Endothelial cell (in vitro differentiated cells): Measurements from ENCODE around the gene TBL2. TPM values are rescaled to one million over a fixed set of nuclear protein-coding genes. Genes with fewer than 3 reads are reported as not detected.
A peak's percentile ranks its signal among the peaks of the same experiment; 100 is the strongest.
"Not testable (repeated sequence)": the region's sequence is repeated elsewhere in the genome, so short reads cannot be mapped to it uniquely, and the experiment has no call there.

Source experiments
- DNase-seq: peaks from one replicate; pipeline ENCODE4 v3.0.0; 2021; ENCODE audit warnings: low spot score
- H3K27ac Mint-ChIP-seq: one replicate; pipeline ENCODE4 v1.8.0; 2021; ENCODE audit warnings: mixed read lengths, inconsistent platforms; ENCODE audit not compliant: unreplicated experiment
- H3K27me3 Mint-ChIP-seq: one replicate; pipeline ENCODE4 v1.8.0; 2021; ENCODE audit warnings: mild to moderate bottlenecking, moderate library complexity, mixed read lengths, inconsistent platforms; ENCODE audit not compliant: unreplicated experiment
- H3K36me3 Mint-ChIP-seq: one replicate; pipeline ENCODE4 v1.8.0; 2021; ENCODE audit warnings: mild to moderate bottlenecking, low read depth, mixed read lengths, inconsistent platforms; ENCODE audit not compliant: unreplicated experiment
- H3K4me1 Mint-ChIP-seq: one replicate; pipeline ENCODE4 v1.8.0; 2021; ENCODE audit warnings: mild to moderate bottlenecking, mixed read lengths, inconsistent platforms; ENCODE audit not compliant: unreplicated experiment
- H3K4me3 Mint-ChIP-seq: one replicate; pipeline ENCODE4 v1.8.0; 2021; ENCODE audit warnings: mild to moderate bottlenecking, mixed read lengths, inconsistent platforms; ENCODE audit not compliant: unreplicated experiment
- H3K9me3 Mint-ChIP-seq: one replicate; pipeline ENCODE4 v1.8.0; 2021; ENCODE audit warnings: mixed read lengths, inconsistent platforms; ENCODE audit not compliant: unreplicated experiment
- total RNA-seq: library from RNA; stranded (reverse); fragmentation: NEBNext Ultra II Directional; extraction: Animal tissue kit (Norgen Biotek cat#: 25700); gene quantifications from one replicate; pipeline ENCODE4 v1.2.1, GENCODE V29; 2021; ENCODE audit not compliant: unreplicated experiment
- TF ChIP-seq, protein P1 (sequence below): fragments of 200-600 bp; sonication (generic); IDR thresholded peaks from one replicate; pipeline ENCODE4 v1.5.0; 2021; ENCODE audit warnings: antibody characterized with exemption; ENCODE audit not compliant: unreplicated experiment

Gene TBL2
- total RNA-seq, 1 donor from 2014 or later, result 22.4 TPM

DNA sequence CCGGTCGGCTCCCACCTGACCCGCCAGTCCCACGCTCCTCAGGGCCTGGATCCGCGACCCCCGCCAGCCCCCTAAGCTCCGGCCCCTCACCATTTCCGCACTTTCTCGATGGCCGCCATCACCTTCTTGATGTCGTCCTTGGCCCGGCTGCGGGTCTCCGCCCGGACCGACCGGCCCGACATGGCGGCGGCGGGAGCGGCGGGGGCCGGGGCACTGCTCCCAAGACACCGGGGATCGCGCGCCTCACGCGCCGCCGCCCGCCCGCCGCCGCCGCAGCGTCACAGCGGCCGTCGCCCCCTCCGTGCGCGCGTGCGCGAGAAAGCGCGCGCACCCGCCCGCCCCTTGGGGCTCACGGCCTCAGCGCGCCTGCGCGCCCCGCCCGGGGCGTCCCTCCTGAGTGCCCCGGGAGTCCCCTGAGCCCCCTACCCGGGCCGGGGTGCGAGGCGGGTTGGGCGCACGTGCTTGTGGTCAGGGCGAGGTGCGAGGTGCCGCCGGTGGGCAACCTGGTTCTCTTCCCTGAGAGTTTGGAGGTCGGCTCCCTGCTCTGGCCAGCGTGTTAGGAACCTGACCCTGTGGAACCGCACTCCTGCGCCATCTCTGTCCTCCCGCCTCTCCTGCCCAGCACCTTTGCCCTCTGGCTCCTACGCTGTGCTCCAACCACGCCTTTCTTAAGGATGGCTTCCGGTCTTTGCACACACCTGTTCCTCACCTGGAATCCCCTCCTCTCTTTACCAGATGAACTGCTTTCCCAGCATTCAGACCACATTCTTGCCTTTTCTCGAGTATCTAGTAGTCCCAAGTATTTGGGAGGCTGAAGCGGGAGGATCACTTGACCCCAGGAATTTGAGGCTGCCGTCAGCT lies 20.8 kb downstream of the TBL2 start, which contains the start of gene BCL7B:
BCL7B (minus strand) TSS at position 294 of the 861 bp plus-strand sequence; CDS start at position 182, 112 bp downstream.
- peaks cover 6% of the 10 kb centered on the region for H3K36me3 Mint-ChIP-seq
- peak within 1 kb of the TSS; percentile 93 for H3K4me3 Mint-ChIP-seq
- H3K4me1 Mint-ChIP-seq, result peaks cover 16% of the 10 kb centered on the region
- H3K27me3 Mint-ChIP-seq, result peaks cover 22% of the 10 kb centered on the region
- peak; percentile 73 for DNase-seq
- no peaks in the 10 kb centered on the region for H3K9me3 Mint-ChIP-seq
- H3K27ac Mint-ChIP-seq, result peak within 1 kb of the TSS; percentile 91
- TF ChIP-seq, protein P1, sequence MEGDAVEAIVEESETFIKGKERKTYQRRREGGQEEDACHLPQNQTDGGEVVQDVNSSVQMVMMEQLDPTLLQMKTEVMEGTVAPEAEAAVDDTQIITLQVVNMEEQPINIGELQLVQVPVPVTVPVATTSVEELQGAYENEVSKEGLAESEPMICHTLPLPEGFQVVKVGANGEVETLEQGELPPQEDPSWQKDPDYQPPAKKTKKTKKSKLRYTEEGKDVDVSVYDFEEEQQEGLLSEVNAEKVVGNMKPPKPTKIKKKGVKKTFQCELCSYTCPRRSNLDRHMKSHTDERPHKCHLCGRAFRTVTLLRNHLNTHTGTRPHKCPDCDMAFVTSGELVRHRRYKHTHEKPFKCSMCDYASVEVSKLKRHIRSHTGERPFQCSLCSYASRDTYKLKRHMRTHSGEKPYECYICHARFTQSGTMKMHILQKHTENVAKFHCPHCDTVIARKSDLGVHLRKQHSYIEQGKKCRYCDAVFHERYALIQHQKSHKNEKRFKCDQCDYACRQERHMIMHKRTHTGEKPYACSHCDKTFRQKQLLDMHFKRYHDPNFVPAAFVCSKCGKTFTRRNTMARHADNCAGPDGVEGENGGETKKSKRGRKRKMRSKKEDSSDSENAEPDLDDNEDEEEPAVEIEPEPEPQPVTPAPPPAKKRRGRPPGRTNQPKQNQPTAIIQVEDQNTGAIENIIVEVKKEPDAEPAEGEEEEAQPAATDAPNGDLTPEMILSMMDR, result no peak

DNA sequence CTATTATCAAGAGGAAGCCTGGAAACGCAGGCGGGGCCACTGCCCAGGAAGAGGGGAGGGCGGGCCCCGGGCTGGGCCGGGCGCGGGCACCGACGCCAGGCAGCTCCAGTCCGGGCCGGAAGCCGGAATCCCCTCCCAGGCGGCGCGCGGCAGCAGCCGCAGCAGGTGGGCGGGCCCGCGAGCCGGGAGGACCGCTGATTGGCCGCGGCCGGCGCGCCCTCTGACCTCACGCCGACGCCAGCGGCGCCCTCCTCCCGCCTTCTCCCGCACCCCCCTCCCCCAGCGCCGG lies 21.3 kb downstream of the TBL2 start:
- TF ChIP-seq, protein P1, result no peak
- H3K36me3 Mint-ChIP-seq, result peaks cover 8% of the 10 kb centered on the region
- H3K27me3 Mint-ChIP-seq, result peaks cover 22% of the 10 kb centered on the region

DNA sequence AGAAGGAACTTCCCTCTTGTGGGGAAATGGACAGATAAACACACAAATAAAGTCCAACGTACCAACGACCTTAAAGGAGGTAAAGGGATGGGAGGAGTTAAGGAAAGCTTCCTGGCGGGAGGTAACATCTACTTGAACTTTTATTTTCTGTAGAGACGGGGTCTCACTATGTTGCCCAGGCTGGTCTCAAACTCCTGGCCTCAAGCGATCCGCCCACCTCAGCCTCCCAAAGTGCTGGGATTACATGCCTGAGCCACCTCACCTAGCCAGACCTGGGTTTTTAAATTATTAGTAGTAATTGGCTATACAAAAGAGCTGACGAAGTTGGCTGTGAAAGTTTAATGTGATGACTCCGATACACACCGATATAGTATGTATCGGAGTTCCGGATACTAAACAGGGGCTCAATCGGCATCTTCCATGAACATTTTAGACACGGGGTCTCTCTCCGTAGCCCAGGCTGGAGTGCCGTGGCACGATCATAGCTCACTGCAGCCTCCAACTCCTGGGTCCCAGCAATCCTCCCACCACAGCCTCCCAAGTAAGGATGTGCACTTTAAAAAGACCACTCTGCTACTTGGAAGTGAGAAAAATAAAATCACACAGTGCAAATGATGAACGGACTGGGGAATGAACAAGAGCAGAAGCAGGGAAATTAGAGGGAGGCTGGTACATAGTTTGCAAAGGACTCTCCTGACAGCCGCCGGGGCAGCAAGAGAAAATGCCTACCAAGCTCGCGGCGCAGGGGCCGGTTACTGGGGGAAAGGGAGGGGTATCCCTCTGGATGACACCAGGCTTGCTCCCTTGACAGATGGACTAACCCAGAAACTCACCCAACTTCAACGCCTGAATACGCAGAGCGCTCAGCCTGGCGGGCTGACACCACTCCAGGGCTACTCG lies 21.9 kb downstream of the TBL2 start:
- Mint-ChIP-seq H3K27ac (peak overlapping the region; percentile 87), H3K9me3 (no peaks in the 10 kb centered on the region), H3K4me3 (peak overlapping the region; percentile 93), H3K27me3 (peaks cover 19% of the 10 kb centered on the region), H3K4me1 (peaks cover 16% of the 10 kb centered on the region), H3K36me3 (peaks cover 10% of the 10 kb centered on the region)
- TF ChIP-seq, protein P1, result no peak
- no peak for DNase-seq

More for the DNA sequence above, 21.3 kb downstream of the TBL2 start:
- Mint-ChIP-seq H3K9me3 (no peaks in the 10 kb centered on the region), H3K4me1 (peaks cover 16% of the 10 kb centered on the region), H3K4me3 (peak overlapping the region; percentile 93), H3K27ac (peak overlapping the region; percentile 57)
- DNase-seq, result peak; percentile 96

DNA sequence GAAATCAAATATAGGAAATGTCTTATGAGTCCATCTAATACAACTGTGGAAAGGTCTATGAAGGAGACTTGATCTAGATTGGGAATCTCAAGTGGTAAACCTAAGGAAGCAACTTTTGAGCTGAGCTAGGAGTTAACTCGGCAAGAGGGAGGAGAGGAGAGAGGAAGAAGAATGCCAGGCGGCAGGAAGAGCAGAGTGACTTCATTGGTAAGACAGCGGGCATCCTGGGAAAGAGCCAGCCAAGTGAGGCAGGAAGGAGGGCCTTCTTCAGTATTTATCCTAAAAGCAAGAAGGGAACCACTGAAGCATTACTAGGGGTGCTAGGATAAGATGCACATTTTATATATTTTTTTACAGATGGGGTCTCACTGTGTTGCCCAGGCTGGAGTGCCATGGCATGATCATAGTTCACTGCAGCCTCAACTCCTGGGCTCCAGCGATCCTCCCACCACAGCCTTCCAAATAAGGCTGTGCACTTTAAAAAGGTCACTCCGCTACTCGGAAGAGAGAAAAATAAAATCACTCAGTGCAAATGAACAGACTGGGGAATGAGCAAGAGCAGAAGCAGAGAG lies 22.9 kb downstream of the TBL2 start:
- TF ChIP-seq, protein P1, result no peak
- Mint-ChIP-seq H3K4me1 (peaks cover 16% of the 10 kb centered on the region), H3K4me3 (peak overlapping the region; percentile 93), H3K27ac (peak overlapping the region; percentile 65), H3K27me3 (peaks cover 17% of the 10 kb centered on the region), H3K9me3 (no peaks in the 10 kb centered on the region), H3K36me3 (peaks cover 14% of the 10 kb centered on the region)
- no peak for DNase-seq

DNA sequence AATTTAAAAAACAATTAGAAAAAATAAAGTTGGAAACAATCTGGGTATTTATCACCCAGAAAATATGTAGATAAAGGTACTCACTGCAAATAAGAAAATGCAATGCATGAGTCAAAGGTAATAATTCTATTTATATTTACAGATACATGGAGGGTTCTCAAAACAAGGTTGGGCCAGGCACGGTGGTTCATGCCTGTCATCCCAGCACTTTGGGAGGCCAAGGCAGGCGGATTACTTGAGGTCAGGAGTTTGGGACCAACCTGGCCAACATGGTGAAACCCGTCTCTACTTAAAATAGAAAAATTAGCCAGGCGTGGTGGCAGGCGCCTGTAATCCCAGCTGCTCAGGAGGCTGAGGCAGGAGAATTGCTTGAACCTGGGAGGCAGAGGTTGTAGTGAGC lies 28.3 kb downstream of the TBL2 start:
- not testable (repeated sequence) for H3K4me3 Mint-ChIP-seq, H3K27me3 Mint-ChIP-seq, H3K27ac Mint-ChIP-seq, DNase-seq, H3K9me3 Mint-ChIP-seq, H3K4me1 Mint-ChIP-seq
- peaks cover 10% of the 10 kb centered on the region for H3K36me3 Mint-ChIP-seq
